Lower leg skin (tissue), 3 donors: Measurements from ENCODE around the gene QPCTL.

Source experiments
- CTCF ChIP-seq, 3 donors: fragments of 450-650 bp; IDR thresholded peaks; one replicate each; pipeline ENCODE4 v1.5.1; 2016; ENCODE audit warnings: antibody characterized with exemption in 3 of 3, mild to moderate bottlenecking in 3 of 3, moderate library complexity in 2 of 3
- POLR2A ChIP-seq, 2 donors: fragments of 450-650 bp; IDR thresholded peaks; one replicate each; pipeline ENCODE4 v1.6.1; 2016 to 2017; ENCODE audit warnings: antibody characterized with exemption in 2 of 2, mild to moderate bottlenecking in 1 of 2, moderate library complexity in 1 of 2

- TF ChIP-seq CTCF (IDR thresholded peaks at IDR 0.05) (no peak), POLR2A (IDR thresholded peaks at IDR 0.05) (no peak)
These were observed 38.8 kb upstream of the QPCTL start for GRCh38 chr19:45653634-45654033.
